Prostate gland (tissue), 2 donors: ENCODE results near the gene EIPR1.

Source experiments
- CTCF ChIP-seq, 4 experiments: fragments of 200-600 bp in 2 of 4; fragments of 450-650 bp in 2 of 4; sonication (generic) in 2 of 4; IDR thresholded peaks; 1 replicate in 3 of 4; 2 replicates in 1 of 4; pipeline ENCODE4 v1.5.1; 2016 to 2019; ENCODE audit warnings: antibody characterized with exemption in 4 of 4, mild to moderate bottlenecking in 2 of 4, moderate library complexity in 2 of 4
- POLR2A ChIP-seq: fragments of 450-650 bp; IDR thresholded peaks from one replicate; pipeline ENCODE4 v1.6.1; 2016; ENCODE audit warnings: antibody characterized with exemption, mild to moderate bottlenecking
- POLR2AphosphoS5 ChIP-seq: sonication (generic); formaldehyde crosslinking; IDR thresholded peaks from one replicate; pipeline ENCODE4 v1.6.1; 2017; ENCODE audit warnings: antibody characterized with exemption

DNA sequence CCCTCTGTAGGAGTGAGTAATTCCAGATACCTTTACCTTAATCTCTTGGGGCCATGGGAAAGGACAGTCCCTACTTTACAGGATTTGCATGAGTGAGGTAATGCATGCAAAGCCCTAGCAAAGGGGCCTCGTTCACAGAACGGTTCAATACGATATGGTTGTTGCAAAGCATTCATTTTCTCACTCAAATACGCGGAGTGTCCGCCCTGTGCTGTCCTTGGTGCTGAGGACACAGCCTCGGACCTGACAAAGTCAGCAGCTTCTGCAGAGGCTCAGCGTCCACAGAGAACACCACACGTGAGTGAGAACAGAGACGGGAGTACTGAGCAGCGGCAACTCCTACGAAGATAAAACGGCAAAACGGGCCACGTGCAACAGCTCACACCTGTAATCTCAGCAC, 125.7 kb downstream of the EIPR1 start:
- TF ChIP-seq POLR2A (no peak), CTCF (IDR thresholded peaks at IDR 0.05) (no peak), POLR2AphosphoS5 (no peak)
